GM19468 (cell line): ENCODE data around the gene PARVB.

Source experiments
- ATAC-seq: cut with Tn5 transposase; IDR thresholded peaks from one replicate; pipeline ENCODE4 v1.9.1; 2021; ENCODE audit warnings: mild to moderate bottlenecking, moderate library complexity, moderate number of reproducible peaks; ENCODE audit not compliant: unreplicated experiment; ENCODE audit errors: extremely low read depth

The PARVB gene, protein sequence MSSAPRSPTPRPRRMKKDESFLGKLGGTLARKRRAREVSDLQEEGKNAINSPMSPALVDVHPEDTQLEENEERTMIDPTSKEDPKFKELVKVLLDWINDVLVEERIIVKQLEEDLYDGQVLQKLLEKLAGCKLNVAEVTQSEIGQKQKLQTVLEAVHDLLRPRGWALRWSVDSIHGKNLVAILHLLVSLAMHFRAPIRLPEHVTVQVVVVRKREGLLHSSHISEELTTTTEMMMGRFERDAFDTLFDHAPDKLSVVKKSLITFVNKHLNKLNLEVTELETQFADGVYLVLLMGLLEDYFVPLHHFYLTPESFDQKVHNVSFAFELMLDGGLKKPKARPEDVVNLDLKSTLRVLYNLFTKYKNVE

DNA sequence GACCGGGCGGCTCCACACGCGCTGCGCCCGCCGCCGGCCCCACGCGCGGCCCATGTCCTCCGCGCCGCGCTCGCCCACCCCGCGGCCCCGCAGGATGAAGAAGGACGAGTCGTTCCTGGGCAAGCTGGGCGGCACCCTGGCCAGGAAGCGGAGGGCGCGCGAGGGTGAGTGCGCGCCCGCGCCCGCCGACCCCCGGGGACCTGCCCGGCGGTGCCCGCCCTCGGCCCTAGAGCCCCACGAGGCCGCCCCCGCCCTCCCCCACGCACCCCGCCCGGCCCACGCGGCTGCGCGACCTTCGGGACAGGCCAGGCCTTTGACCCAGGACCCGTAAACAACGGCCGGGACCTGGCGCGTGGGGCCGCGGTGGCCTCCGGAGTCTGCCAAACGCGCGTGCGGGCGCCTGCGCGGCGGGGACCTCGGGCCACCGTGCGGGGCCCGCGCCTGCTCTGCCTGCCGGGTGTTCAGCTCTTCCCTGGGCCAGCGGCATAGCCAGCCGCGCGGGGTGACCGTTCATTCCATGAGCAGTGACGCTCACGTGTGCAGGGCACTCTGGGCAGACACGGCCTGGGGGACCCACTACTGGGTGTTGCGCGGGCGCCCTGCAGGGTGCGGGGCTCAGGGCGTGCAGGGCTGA, at the start of gene PARVB:
PARVB (plus strand) TSS at position 15 of the 634 bp plus-strand sequence; CDS start at position 53, 38 bp downstream.
- ATAC-seq: no peak

DNA sequence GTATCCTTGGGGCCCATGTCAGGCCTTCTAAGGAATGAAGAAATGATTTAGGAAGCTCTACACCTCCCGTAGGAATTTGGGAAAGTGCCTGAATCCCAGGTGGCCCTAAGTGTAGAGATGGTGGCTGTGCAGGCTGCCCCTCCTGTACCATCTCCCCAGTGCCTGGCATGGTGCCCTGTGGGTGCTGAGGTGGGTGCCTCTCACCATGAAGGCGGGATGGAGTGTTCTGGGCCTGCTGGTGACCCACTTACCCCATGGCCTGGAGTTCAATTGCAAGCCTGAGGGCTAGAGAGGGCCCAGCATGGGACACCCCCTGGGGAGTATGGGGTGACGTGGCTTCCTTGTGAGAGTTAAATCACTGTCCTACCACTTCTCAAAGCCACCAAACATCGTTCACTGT, 49.1 kb upstream of the PARVB start:
- ATAC-seq: no peak

DNA sequence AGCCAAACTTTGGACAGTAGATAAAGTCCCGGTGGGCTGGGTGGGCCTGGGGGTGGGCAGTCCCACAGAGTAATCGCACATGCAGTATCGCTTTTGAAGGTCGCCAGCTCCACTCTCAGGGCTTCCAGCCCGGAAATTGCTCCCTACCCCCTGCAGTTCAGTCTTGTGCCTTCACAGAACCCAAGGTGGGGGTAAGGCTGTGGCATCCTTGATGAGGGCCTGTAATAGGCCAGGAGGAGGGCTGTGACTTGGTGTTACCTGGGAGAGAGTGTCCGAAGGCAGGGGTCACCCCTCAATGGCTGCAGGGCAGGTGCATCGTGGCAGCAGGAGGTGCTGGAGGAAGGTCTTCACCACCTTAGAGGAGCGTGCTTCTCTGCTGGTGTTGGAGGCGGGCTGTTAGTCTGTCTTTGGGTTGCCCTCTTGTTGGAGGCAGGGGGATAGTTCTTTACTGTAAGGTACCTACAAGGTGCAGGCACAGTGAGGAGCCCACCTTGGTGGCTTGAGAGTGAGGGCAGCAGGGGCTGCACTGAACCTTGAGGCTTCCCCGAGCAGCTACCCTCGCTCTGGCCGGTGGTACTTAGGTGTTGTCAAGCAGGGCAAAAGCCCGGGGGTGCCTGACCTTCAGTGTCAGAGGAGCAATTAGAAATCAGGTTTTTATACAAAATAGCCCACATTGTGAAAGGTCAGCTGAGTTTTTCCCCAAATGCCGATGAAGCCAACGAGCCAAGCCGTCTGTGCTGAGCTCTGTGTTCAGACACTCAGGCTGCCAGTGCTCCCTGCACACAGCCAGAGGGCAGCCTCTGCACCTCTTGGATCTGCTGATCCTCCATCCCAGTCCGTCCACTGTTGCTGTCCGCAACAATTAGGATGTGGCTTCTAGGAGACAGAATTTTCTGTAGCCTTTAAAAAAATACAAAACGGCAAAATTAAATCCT, 47.0 kb upstream of the PARVB start:
- no peak for ATAC-seq

GRCh38 chr22:43978558-43978957, 45.5 kb upstream of the PARVB start:
- ATAC-seq: no peak

GRCh38 chr22:43980579-43980978, 43.5 kb upstream of the PARVB start:
- no peak for ATAC-seq

GRCh38 chr22:43980996-43981395, 43.1 kb upstream of the PARVB start:
- ATAC-seq: no peak

GRCh38 chr22:43983808-43984207, 40.3 kb upstream of the PARVB start:
- ATAC-seq: no peak

GRCh38 chr22:43985532-43985931, 38.6 kb upstream of the PARVB start:
- ATAC-seq: no peak

- no peak for ATAC-seq
Measured at GRCh38 chr22:43988116-43988820, 35.8 kb upstream of the PARVB start.

DNA sequence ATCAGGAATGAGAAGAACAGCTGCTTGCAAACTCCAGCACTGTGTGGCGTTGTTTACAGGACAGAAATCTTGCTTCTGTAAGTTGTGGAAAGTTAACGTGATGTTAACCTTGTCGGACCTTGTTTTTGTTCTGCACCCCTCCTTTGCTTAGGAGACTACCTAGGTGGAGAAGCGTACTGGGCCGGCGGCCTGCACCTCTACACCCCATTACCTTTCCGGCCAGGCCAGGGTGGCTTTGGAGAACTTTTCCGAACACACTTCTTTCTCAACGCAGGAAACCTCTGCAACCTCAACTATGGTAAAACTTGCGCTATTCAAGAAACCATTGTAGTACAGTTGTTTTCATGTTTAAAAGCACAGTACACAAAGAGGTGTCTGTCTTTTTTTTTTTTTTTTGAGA, 35.1 kb upstream of the PARVB start:
- ATAC-seq: no peak

DNA sequence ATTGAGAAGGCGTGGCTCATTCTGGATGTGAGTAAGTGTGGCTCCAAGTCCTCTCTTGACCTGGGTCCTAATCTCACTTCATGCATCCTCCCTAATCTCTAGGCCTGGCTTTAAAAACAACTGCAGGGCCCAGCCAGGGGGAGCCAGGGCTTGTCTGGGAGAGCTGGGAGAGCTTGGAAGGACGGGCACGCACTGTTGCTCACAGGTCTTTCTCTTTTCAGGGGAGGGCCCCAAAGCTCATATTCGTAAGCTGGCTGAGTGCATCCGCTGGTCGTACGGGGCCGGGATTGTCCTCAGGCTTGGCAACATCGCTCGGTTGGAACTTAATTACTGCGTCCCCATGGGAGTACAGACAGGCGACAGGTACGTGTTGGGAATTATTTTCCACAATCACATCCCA, 34.1 kb upstream of the PARVB start:
- ATAC-seq: no peak

DNA sequence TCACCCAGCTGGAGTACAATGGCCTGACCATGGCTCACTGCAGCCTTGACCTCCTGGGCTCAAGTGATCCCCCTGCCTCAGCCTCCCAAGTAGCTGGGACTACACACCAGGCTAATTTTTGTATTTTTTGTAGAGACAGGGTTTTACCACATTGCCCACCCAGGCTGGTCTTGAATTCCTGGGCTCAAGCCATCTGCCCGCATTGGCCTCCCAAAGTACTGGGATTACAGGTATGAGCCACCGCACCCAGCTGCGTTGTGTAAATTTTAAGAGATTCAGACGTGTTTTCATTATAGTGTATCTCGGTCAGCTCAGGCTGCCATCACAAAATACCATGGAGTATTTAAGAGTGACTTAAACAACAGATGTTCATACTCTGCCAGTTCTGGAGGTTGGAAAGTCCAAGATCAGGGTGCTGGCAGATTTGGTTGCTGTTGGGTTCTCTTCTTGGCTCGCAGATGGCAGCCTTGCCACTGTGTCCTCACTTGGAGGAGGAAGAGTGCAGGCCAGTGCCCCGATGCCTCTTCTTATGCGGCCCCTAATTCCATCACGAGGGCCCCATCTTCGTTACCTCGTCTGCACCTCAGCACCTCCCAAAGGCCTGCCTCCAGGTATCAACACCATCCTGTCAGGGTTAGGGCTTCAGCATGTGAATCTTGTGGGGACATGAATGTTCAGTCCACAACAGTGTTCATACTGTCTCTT, 32.6 kb upstream of the PARVB start:
- no peak for ATAC-seq

DNA sequence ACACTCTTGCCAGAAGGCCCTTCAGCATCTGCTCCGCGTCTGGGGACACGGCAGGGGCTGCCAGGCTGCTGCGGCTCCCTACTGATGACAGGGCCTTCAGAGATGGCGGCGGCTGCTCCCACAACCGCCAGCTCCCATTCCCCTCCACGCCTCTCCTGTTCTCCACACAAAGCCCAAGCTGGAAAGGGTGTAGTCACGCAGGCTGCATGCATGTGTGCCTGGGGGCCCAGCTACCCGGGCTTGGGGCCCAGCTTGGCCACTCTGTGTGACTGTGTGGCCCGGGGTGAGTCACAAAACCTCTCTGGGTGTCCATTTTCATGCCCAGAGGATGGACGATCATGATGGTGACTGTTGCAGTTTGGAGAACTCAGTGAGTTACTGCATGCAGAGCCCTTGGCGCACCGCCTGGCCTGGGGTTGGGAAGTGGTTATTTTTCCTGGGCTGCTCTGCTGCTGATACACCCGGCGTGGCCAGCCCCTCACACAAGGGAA, 31.7 kb upstream of the PARVB start:
- no peak for ATAC-seq

DNA sequence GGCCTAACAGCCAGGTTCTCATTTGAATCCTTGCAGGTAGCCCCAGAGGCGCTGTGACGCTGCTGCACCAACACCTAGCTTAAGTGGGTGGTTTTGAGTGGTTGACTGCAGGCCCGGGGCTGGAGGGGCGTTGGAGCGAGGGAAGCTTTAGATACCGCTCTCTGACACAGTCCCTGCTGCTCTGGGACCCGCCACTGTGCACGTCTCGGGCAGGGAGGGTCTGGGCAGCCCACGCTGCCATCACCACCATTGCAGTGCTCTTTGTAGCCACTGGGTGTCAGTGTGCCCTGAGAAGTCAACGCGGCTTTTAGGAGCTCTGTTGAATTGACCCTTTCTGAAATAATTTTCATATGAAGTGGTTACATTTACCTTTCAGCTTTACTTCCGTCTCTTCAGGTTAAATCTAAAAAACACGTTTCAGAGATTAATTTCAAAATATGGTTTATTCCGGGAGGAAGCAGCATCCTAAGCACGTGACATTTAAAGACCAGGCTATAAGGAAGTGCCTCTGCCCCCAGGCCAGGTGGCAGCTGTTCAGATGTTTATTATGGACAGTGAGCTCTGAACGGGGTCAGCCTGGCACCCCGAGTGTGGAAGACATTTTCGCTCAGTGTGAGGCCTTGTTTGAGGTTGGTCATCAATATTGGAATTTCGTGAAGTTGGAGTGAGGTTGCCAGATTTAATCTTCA, 30.9 kb upstream of the PARVB start:
- ATAC-seq: no peak

- no peak for ATAC-seq
Measured at GRCh38 chr22:43994006-43994405, 30.1 kb upstream of the PARVB start.

DNA sequence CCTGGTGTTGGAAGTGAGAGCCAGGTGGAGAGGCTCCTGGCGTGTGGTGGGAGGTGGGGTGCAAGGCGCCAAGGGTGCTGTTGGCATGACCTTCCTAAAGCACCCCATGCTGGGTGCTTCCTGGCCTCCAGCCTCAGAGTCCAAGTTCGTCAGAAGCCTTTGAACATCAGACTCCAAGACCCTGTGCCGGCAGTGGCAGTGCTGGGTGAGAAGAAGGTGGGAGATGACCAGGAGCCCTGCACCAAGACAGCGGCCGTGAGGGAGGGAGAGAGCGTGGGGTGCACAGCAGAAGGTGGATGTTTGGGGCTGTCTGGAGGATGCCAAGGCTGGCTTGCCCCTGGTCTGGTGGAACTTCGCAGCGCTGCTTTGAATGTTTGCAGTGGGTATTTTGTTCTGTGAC, 29.7 kb upstream of the PARVB start:
- no peak for ATAC-seq

GRCh38 chr22:43995057-43995685, 28.9 kb upstream of the PARVB start:
- no peak for ATAC-seq

GRCh38 chr22:43995798-43996169, 28.3 kb upstream of the PARVB start:
- no peak for ATAC-seq
